Measurements from ENCODE around the gene DHRS4L2.
A peak's percentile ranks its signal among the peaks of the same experiment; 100 is the strongest.
"Not testable (repeated sequence)": the region's sequence is repeated elsewhere in the genome, so short reads cannot be mapped to it uniquely, and the experiment has no call there.

The DHRS4L2 gene

GRCh38 chr14:24018978-24019377, 30.2 kb downstream of the DHRS4L2 start:
- not testable (repeated sequence) for DNase-seq (ENCODE audit: low read depth, low spot score)

GRCh38 chr14:24019944-24020343, 31.2 kb downstream of the DHRS4L2 start:
- DNase-seq (ENCODE audit: low read depth, low spot score) = not testable (repeated sequence)

- DNase-seq (ENCODE audit: low read depth, low spot score) = not testable (repeated sequence)
These were observed 31.8 kb downstream of the DHRS4L2 start for GRCh38 chr14:24020520-24020919.

- not testable (repeated sequence) for DNase-seq (ENCODE audit: low read depth, low spot score)
These were observed 36.2 kb downstream of the DHRS4L2 start for GRCh38 chr14:24024939-24025418.

- not testable (repeated sequence) for DNase-seq (ENCODE audit: low read depth, low spot score)
These were observed 41.0 kb downstream of the DHRS4L2 start for GRCh38 chr14:24029687-24030086.

GRCh38 chr14:24031331-24031730, 42.6 kb downstream of the DHRS4L2 start:
- not testable (repeated sequence) for DNase-seq (ENCODE audit: low read depth, low spot score)

- DNase-seq (ENCODE audit: low read depth, low spot score) = no peak
These were observed 44.1 kb downstream of the DHRS4L2 start for GRCh38 chr14:24032727-24033418.

GRCh38 chr14:24035769-24036168, 47.0 kb downstream of the DHRS4L2 start:
- not testable (repeated sequence) for DNase-seq (ENCODE audit: low read depth, low spot score)

GRCh38 chr14:24036169-24036962, 47.6 kb downstream of the DHRS4L2 start:
- DNase-seq (ENCODE audit: low read depth, low spot score) = no peak

- not testable (repeated sequence) for DNase-seq (ENCODE audit: low read depth, low spot score)
These were observed 48.4 kb downstream of the DHRS4L2 start for GRCh38 chr14:24036963-24037657.

GRCh38 chr14:24037658-24038037, 48.9 kb downstream of the DHRS4L2 start:
- DNase-seq (ENCODE audit: low read depth, low spot score) = no peak

GRCh38 chr14:24038686-24039085, 50.0 kb downstream of the DHRS4L2 start:
- DNase-seq (ENCODE audit: low read depth, low spot score) = no peak

- DNase-seq (ENCODE audit: low read depth, low spot score) = no peak
These were observed 52.0 kb downstream of the DHRS4L2 start for GRCh38 chr14:24040692-24041091.

GRCh38 chr14:24042746-24043145, 54.0 kb downstream of the DHRS4L2 start:
- no peak for DNase-seq (ENCODE audit: low read depth, low spot score)

- DNase-seq (ENCODE audit: low read depth, low spot score) = not testable (repeated sequence)
These were observed 60.3 kb downstream of the DHRS4L2 start for GRCh38 chr14:24049002-24049401.

GRCh38 chr14:24050753-24051152, 62.0 kb downstream of the DHRS4L2 start:
- not testable (repeated sequence) for DNase-seq (ENCODE audit: low read depth, low spot score)

GRCh38 chr14:24051176-24051788, 62.6 kb downstream of the DHRS4L2 start:
- no peak for DNase-seq (ENCODE audit: low read depth, low spot score)

- DNase-seq (ENCODE audit: low read depth, low spot score) = no peak
These were observed 63.3 kb downstream of the DHRS4L2 start, which contains the start of gene CARMIL3 for GRCh38 chr14:24051789-24052655. Gene CARMIL3, plus strand, starts transcription at chr14:24052009. Its CDS starts 145 bp downstream, at chr14:24052154.

GRCh38 chr14:24052656-24053547, 64.2 kb downstream of the DHRS4L2 start:
- peak; percentile 10 for DNase-seq (ENCODE audit: low read depth, low spot score)
